ENCODE results near the gene CSMD2. TPM values are rescaled to one million over a fixed set of nuclear protein-coding genes. Genes with fewer than 3 reads are reported as not detected.
A peak's percentile ranks its signal among the peaks of the same experiment; 100 is the strongest.

The CSMD2 gene
- total RNA-seq, 4 donors from 2014 or later, result 0.60 to 2.5 (median 1.2) TPM

GRCh38 chr1:34066166-34066565 lies 98.9 kb downstream of the CSMD2 start:
- TF ChIP-seq POLR2A (IDR thresholded peaks at IDR 0.05) (no peak), EP300 (IDR thresholded peaks at IDR 0.05) (no peak), CTCF (IDR thresholded peaks at IDR 0.05) (no peak)
- no peak overlapping the region for H3K4me3 ChIP-seq
- H3K27ac ChIP-seq, result no peak overlapping the region
- H3K9me3 ChIP-seq, result no peaks in the 10 kb centered on the region
- no peaks in the 10 kb centered on the region for H3K27me3 ChIP-seq
- no peaks in the 10 kb centered on the region for H3K36me3 ChIP-seq
- DNase-seq (ENCODE audit: low spot score in 2 of 2), result no peak
- H3K4me1 ChIP-seq, result no peaks in the 10 kb centered on the region
- 56 to 59% methylated on average over 6 of the region's 6 CpGs for WGBS, 2 donors

GRCh38 chr1:34065498-34065897 lies 99.5 kb downstream of the CSMD2 start:
- TF ChIP-seq EP300 (IDR thresholded peaks at IDR 0.05) (no peak), POLR2A (IDR thresholded peaks at IDR 0.05) (no peak), CTCF (IDR thresholded peaks at IDR 0.05) (no peak)
- Histone ChIP-seq H3K36me3 (no peaks in the 10 kb centered on the region), H3K4me1 (peaks cover 0 to under 1% (median 0%) of the 10 kb centered on the region in 4 donors), H3K4me3 (no peak overlapping the region), H3K27ac (no peak overlapping the region), H3K27me3 (no peaks in the 10 kb centered on the region), H3K9me3 (no peaks in the 10 kb centered on the region)
- no peak for DNase-seq (ENCODE audit: low spot score in 2 of 2)
- 94 to 98% methylated on average over 2 of the region's 2 CpGs for WGBS, 2 donors

GRCh38 chr1:34060901-34061415 lies 104.1 kb downstream of the CSMD2 start:
- Histone ChIP-seq H3K4me1 (peaks cover 0 to 9% (median 0%) of the 10 kb centered on the region in 4 donors), H3K36me3 (no peaks in the 10 kb centered on the region), H3K27ac (no peak overlapping the region), H3K4me3 (no peak overlapping the region), H3K27me3 (no peaks in the 10 kb centered on the region), H3K9me3 (no peaks in the 10 kb centered on the region)
- no peak for TF ChIP-seq CTCF (IDR thresholded peaks at IDR 0.05)
- TF ChIP-seq EP300 (IDR thresholded peaks at IDR 0.05), result peak in 1 of 2 donors; percentile 26
- no peak for TF ChIP-seq POLR2A (IDR thresholded peaks at IDR 0.05)
- WGBS, 2 donors, result 59 to 69% methylated on average over 9 to 10 of the region's 10 CpGs
- peak; percentile 21 to 55 for DNase-seq (ENCODE audit: low spot score in 2 of 2)

GRCh38 chr1:34060187-34060730 lies 104.8 kb downstream of the CSMD2 start:
- 59 to 72% methylated on average over 5 of the region's 5 CpGs for WGBS, 2 donors
- no peaks in the 10 kb centered on the region for H3K9me3 ChIP-seq
- no peaks in the 10 kb centered on the region for H3K36me3 ChIP-seq
- H3K27ac ChIP-seq, result no peak overlapping the region
- H3K4me1 ChIP-seq, result peaks cover 0 to 9% (median 0%) of the 10 kb centered on the region in 4 donors
- no peak for DNase-seq (ENCODE audit: low spot score in 2 of 2)
- no peak for TF ChIP-seq POLR2A (IDR thresholded peaks at IDR 0.05)
- TF ChIP-seq CTCF (IDR thresholded peaks at IDR 0.05), result no peak
- no peak for TF ChIP-seq EP300 (IDR thresholded peaks at IDR 0.05)
- no peak overlapping the region for H3K4me3 ChIP-seq
- no peaks in the 10 kb centered on the region for H3K27me3 ChIP-seq

- Histone ChIP-seq H3K9me3 (no peaks in the 10 kb centered on the region), H3K27ac (no peak overlapping the region), H3K27me3 (no peaks in the 10 kb centered on the region), H3K36me3 (no peaks in the 10 kb centered on the region), H3K4me3 (no peak overlapping the region), H3K4me1 (peaks cover 0 to 9% (median 0%) of the 10 kb centered on the region in 4 donors)
- 26 to 29% methylated on average over 11 of the region's 11 CpGs for WGBS, 2 donors
- DNase-seq (ENCODE audit: low spot score in 2 of 2), result no peak
- TF ChIP-seq CTCF (IDR thresholded peaks at IDR 0.05) (no peak), POLR2A (IDR thresholded peaks at IDR 0.05) (no peak), EP300 (IDR thresholded peaks at IDR 0.05) (no peak)
Measured at GRCh38 chr1:34057347-34058130, 107.5 kb downstream of the CSMD2 start.
